Measurements from ENCODE around the gene EDN2.

- no peak for TF ChIP-seq CTCF (IDR thresholded peaks at IDR 0.05; ENCODE audit: insufficient read depth, low read length, poor library complexity, severe bottlenecking)
- no peak for TF ChIP-seq EZH2phosphoT487 (conservative IDR thresholded peaks at IDR 0.05; ENCODE audit: low read length)
Measured at GRCh38 chr1:41511239-41511540, 26.7 kb upstream of the EDN2 start.
